ENCODE results near the gene CCDC102A. TPM values are rescaled to one million over a fixed set of nuclear protein-coding genes. Genes with fewer than 3 reads are reported as not detected.
A peak's percentile ranks its signal among the peaks of the same experiment; 100 is the strongest.

CCDC102A gene
- total RNA-seq, 4 donors from 2014 or later: 3.5 to 9.8 (median 7.8) TPM

DNA sequence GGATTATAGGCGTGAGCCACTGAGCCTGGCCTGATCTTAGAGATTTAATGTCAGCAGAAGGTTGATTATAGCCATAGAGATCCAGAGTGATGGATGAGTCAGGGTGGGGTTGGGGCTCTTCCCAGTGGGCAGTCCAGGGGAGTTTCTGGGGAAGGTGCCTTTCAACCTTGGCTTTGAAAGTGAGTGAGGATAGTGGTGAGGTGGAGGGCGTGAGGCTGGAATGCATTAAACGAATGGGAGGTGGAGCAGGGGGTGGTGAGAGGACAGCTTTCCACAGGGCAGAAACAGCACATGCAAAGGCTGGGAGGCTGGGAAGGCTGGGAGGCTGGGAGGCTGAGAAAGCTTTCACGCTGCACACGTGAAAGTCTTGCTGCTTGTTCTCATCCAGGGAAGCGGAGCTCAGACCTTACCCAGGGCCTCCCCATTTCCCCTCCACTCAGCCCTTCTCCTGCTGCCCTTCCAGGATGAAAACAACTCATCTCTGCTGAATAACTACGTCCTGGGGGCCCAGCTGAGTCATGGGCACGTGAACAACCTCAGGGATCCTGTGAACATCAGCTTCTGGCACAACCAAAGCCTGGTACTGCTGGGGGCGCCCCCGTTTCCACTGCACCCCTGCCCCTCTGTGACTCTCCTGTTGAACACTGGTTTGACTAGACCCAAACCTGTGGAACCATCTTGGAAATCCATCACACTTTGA, 28.4 kb upstream of the CCDC102A start:
- TF ChIP-seq, protein P1, sequence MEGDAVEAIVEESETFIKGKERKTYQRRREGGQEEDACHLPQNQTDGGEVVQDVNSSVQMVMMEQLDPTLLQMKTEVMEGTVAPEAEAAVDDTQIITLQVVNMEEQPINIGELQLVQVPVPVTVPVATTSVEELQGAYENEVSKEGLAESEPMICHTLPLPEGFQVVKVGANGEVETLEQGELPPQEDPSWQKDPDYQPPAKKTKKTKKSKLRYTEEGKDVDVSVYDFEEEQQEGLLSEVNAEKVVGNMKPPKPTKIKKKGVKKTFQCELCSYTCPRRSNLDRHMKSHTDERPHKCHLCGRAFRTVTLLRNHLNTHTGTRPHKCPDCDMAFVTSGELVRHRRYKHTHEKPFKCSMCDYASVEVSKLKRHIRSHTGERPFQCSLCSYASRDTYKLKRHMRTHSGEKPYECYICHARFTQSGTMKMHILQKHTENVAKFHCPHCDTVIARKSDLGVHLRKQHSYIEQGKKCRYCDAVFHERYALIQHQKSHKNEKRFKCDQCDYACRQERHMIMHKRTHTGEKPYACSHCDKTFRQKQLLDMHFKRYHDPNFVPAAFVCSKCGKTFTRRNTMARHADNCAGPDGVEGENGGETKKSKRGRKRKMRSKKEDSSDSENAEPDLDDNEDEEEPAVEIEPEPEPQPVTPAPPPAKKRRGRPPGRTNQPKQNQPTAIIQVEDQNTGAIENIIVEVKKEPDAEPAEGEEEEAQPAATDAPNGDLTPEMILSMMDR (IDR thresholded peaks at IDR 0.05): no peak
- ATAC-seq (ENCODE audit: low FRiP score): peak; percentile 54
- peak; percentile 22 for DNase-seq (ENCODE audit: low spot score)

DNA sequence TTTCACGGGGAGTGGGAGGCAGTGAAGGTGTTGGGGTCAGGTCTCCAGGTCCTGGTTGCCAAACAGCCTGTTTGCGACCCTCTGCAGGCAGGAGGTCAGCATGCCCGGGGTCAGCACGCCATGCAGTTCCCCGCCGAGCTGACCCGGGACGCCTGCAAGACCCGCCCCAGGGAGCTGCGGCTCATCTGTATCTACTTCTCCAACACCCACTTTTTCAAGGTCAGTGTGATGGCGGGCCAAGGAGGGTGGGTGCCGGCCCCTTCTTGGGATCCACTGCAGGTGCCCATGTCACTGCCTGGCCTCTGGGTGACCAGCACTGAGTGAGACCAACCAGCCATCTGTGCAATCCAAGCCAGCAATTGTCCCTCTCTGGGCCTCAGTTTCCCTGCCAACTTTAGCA, 27.4 kb upstream of the CCDC102A start:
- DNase-seq (ENCODE audit: low spot score): no peak
- TF ChIP-seq, protein P1 (IDR thresholded peaks at IDR 0.05): no peak
- no peak for ATAC-seq (ENCODE audit: low FRiP score)

DNA sequence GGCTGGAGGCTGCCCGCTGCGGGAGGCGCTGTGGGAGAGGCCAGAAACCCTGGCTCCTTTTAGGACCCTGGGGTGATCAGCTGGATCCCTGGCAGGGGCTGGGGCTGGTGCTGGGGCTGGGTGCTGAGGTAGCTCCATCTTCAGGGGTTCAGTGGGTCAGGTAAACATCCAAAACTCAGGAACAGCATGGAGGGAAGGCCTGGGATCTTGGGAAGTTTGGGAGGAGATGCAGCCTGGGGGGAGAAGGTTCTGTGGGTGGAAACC, 27.0 kb upstream of the CCDC102A start:
- ATAC-seq (ENCODE audit: low FRiP score) (no peak), DNase-seq (ENCODE audit: low spot score) (no peak)
- TF ChIP-seq, protein P1 (IDR thresholded peaks at IDR 0.05): no peak

DNA sequence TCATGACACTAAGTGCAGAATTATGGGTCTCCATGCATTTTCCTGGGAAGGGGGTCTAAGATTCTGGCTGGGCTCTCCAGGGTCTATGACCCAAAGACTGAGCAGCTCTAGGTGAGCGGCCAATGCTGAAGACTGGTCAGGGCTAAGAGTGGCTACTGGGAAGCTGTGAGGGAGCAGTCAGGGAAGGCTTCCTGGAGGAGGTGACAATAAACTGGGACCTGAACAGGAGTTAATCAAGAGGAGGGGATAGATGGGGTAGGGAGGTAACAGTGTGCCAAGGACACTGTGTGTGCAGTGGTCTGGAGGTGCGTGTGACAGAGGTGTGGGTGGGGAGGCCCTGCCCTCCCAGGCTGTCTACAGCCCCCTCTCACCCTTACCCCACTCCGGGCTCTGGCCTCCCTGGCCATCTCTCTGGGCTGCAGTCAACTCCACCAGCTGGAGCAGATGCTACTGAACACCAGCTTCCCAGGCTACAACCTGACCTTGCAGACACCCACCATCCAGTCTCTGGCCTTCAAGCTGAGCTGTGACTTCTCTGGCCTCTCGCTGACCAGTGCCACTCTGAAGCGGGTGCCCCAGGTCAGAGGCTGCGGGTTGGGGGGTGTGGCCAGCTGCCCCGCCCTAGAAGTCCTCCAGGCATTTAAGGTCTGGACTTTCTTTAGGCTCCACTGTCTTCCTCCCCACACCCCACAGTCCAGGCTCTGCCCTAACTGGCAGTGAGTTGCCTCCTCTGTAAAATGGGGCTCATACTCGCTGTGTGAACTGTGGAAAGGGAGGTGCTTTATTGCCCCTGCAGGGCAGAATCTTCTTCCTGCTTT, 26.5 kb upstream of the CCDC102A start:
- ATAC-seq (ENCODE audit: low FRiP score): no peak
- TF ChIP-seq, protein P1 (IDR thresholded peaks at IDR 0.05): no peak
- DNase-seq (ENCODE audit: low spot score): no peak

DNA sequence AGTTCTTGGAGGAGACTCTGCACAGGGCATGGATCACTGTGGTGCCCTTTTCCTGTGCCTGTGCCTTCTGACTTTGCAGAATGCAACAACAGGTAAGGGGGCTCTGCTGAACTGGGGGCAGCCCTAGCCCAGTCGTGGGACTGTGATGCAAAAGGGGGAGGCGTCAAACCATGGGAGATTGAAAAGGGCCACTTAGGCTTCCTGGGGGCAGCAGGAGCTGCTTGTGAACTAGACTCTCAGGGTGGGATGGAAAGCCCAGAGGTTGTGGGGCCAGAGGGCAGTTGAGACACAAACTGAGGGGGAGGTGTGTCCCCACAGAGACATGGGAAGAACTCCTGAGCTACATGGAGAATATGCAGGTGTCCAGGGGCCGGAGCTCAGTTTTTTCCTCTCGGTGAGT, 25.7 kb upstream of the CCDC102A start:
- ATAC-seq (ENCODE audit: low FRiP score) (no peak), DNase-seq (ENCODE audit: low spot score) (peak; percentile 1)
- TF ChIP-seq, protein P1 (IDR thresholded peaks at IDR 0.05): no peak

DNA sequence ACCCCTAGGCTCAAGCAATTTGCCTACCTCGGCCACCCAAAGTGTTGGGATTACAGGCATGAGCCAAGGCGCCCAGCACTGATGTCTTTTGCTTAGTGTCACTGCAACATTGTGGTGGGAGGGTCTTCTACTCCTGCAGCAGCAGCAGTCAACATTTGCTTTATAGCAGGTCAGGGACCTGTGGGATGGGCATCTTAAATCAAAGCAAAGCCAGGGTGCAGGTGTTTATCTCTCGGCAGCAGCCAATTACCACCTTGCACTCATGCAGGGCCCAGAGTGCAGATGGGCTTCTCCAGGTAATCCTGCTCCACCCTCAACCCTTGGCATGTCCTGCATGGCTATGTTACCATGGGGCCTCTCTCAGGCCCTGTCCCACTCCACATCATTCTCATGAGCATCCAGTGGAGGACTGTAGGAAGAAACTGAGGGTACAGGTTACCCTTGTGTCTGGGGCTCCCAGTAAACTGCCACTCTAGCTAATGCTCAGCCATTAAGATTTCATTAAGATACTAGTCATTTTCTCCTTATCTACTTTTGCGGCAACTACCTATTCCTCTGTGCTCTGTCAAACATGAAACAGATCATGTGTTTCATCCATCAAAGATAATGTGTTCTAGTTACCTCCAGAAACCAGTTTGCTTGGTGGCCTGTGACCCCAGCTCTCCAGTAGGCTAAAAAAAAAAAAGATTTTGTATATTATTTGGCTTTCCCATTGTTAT, 22.9 kb upstream of the CCDC102A start:
- no peak for DNase-seq (ENCODE audit: low spot score)
- TF ChIP-seq, protein P1 (IDR thresholded peaks at IDR 0.05): no peak
- no peak for ATAC-seq (ENCODE audit: low FRiP score)

All from omental fat pad (tissue), 4 donors.